NCI-H345 treated with DMSO at 0.1 percent for 48 hours (cell line): ENCODE results near the gene ZKSCAN1.
"Not testable (repeated sequence)": the region's sequence is repeated elsewhere in the genome, so short reads cannot be mapped to it uniquely, and the experiment has no call there.

ENCODE experiments used
- DNase-seq: peaks from one replicate; lab custom pipeline; 2025; ENCODE audit not compliant: unreplicated experiment; lab: John Stamatoyannopoulos, UW

The ZKSCAN1 gene

DNA sequence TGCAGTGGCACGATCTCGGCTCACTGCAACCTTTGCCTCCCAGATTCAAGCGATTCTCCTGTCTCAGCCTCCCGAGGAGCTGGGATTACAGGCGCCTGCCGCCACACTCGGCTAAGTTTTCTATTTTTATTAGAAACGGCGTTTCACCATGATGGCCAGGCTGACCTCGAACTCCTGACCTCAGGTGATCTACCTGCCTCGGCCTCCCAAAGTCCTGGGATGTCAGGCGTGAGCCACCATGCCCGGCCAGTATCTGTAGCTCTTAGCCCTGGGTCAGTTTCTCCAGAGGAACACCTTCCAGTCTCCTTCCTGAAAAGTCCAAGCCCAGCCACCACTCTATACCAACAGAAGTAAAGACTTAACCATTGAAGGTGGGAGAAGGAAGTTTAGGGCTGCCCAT, 15.2 kb upstream of the ZKSCAN1 start:
- no peak for DNase-seq

DNA sequence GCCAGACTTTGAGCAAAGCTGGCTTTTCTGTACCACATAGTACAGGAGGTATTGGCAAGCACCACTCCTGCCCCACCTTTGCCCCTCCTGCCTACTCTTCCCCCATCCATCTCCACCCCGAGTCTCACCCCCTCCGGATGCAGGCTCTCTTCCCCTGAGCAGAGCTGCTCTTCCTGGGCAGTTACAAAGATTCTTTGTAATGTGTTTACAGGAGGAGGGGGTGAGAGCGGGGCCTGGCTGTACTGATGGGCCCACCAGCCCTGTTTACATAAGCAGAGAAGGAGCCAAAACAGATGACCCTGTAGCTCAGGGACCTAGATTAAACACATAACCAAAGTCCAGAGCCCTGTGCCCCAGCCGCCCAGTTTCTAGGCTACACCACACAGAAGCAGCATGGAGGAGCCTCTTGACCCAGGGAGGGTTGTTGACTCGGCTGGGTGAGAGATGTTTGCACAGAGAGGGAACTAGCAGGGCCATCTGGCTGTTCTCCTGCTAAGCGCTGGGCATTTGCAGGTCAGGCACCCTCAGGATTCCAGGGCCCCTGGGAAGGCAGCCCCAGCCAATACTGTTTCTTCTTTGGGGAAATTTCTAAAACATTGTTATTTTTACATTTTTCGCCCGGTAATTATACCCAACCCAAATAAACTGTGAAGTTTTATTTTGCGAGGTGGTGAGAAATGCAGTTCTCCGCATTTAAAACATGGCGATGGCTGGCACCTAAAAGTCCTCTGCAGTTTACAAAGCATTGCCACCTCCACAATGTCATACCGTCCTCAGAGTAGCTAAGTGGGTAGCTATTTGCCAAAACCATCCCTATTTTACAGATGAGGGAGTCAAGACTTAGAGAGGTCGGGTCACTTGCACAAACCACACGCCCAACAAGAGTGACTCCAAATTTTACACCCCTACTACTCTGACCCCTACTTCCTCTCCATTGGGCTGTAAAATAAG, 11.4 kb upstream of the ZKSCAN1 start:
- DNase-seq, result no peak

DNA sequence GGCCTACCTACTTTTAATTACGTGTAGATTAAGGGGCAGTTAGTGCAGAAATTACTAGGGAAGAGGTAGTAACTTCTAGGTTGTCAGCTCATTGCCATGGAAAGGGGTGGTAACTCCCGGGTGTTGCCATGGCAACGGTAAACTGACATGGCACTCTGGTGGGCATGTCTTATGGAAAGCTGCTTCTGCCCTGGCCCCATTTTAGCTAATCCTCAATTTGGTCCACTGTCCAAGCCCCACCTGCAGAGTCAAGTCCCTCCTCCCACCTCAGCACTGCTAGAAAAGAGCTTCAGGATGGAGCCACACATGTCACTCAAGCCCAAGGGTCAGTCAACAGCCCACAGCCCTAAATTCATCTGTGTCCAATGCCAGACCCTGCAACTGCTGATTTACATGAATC, 7.5 kb upstream of the ZKSCAN1 start:
- no peak for DNase-seq

DNA sequence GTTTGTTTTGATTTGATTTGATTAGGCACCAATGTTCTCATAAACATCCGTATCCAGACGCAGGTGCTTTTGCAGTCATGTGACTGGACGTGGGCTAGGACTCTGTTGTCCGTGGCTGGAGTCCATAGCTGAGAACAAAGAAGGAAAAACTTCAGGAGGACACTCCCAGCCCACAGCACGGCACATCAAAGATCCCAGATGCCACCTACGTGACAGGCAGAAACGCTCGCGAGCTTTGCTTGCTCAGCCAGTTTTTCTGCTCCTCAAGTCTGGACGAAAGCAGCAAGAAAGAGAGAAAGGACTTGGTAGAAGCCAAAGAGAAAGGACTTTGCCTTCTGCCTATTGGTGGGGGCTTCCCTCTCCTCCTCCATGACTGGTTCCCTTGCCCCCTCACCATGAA, 6.9 kb upstream of the ZKSCAN1 start:
- no peak for DNase-seq

DNA sequence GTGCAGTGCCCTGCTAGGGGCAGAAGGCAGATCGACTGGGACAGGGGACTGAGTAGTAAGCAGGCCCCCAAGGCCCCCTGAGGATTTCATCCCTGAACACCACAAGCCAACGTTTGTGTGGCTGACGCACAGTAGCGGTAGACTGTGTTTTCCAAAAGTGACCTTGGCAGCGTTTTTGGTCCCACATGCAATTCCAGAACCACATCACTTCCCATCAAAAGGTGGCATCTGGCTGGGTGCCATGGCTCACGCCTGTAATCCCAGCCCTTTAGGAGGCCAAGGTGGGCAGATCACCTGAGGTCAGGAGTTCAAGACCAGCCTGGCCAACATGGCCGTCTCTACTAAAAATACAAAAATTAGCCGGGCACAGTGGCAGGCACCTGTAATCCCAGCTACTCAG, 5.4 kb upstream of the ZKSCAN1 start:
- DNase-seq, result not testable (repeated sequence)

DNA sequence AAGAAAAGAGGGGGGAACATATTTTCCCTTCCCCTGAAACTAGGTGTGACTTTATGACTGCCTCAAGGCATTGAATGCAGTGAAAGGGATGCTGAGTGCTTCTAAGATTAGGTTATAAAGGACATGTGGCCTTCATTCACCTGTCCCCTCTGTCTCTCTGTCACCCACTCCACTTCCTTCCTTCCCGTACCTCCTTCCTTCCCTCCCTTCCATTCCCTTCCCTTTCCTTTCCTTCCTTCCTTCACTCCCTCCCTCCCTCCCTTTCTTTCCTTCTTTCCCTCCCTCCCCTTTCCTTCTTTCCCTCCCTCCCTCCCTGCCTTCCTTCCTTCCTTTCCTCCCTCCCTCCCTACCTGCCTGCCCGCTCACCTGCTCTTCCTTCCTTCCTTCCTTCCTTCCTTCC, 4.5 kb upstream of the ZKSCAN1 start:
- no peak for DNase-seq

DNA sequence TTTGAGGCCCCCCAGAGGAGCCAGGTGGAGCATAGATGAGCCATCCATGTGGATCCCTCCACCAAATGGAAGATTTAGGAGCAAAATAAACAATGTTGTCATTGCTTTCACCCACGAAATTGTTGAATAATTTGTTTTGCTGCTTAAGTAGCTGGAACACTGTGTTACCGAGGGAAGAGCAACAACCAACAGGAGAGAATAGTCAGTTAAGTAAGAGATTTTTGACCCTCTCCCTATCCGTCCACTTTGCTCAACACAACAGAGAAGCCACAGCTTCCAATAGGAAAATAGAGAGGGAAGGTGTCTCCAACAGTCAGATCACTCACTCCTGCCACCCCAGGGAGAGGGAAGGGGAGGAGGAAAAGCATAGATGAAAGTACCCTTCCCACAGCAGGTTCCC, 3.9 kb upstream of the ZKSCAN1 start:
- no peak for DNase-seq

DNA sequence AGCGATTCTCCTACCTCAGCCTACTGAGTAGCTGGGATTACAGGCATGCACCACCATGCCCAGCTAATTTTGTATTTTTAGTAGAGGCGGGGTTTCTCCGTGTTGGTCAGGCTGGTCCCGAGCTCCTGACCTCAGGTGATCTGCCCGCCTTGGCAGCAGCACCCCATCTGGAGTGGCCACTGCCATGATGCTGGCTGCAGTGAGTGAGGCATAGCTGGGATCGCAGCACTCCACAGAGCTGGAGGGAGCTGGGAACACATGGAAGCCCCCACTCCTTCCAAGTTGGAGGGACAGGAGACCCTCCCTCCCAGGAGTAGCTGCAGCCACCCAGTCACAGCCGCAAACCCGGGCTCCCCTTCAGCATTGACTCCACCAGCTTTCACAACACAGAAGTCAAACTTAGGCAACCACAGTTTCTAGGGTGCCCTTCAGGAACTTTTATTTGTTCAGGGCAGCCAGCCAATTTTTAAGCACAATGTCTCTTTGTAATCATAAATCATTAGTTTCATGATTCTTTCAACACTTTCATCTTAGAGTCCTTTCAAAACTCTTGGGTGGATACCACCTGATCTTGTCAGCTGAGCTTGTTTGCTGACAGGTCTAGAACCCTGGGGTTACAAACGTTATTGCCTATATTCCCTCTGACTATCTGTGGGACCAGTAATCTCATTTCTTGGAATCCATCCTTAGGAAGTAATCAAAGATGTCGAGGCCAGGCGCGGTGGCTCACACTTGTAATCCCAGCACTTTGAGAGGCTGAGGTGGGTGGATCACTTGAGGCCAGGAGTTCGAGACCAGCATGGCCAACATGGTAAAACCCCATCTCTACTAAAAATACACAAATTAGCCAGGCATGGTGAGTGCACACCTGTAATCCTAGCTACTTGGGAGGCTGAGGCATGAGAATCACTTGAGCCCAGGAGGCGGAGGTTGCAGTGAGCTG, 2.7 kb upstream of the ZKSCAN1 start:
- not testable (repeated sequence) for DNase-seq

DNA sequence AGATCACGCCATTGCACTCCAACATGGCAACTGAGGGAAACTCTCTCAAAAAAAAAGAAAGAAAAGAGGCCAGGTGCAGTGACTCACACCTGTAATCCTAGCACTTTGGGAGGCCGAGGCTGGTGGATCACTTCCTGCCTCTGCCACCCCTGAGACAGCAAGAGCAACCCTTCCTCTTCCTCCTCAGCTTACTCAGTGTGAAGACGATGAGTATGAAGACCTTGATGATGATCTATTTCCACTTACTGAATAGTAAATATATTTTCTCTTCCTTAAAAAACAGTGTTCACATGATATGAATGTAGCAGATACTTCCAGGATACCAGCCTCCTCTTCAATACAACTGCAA, 2.1 kb upstream of the ZKSCAN1 start:
- DNase-seq, result no peak

DNA sequence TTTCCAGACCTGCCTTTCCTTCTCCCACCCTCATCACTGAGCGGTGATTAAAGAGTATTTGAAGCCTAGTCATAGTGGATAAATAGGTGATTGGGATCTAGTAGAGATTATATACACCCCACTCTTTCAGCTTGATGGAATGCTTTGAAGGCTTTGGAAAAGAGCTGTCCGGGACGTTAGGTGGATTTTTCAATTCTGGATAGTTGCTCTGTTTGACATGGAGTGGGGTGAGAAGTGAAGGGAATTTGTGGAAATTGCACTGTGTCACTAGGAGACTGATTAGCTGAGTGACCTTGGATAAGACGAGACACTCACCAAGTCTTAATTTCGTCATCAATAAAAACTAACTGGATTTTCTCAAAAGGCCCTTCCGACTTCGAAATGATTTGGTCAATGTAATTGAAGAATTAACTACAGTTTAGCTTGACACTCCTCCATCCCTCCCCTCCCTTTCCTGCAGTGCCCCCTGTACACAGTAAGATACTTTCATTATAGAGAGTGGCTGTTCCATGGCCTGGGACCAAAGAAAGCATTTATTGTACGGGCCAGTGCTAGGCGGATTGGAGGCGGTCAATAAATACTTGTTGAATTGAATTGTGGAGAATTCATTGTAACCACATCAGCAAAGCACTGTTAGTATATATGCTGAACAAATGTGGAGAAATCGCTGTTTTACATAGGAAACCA, 962 bp downstream of the ZKSCAN1 start:
- DNase-seq, result no peak

DNA sequence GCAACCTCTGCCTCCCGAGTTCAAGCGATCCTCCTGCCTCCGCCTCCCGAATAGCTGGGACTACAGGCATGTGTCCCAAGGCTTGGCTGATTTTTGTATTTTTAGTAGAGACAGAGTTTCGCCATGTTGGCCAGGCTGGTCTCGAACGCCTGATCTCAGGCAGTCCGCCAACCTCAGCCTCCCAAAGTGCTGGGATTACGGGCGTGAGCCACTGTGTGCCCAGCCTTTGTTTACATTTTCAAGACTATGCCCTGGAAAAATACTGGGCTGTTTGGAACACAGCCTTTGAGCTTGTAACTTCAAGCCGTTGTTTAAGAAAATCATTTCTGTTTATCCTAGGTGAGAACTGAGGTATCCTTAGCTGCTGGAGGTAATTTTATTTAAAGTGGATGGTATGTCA, 1.9 kb downstream of the ZKSCAN1 start:
- no peak for DNase-seq

DNA sequence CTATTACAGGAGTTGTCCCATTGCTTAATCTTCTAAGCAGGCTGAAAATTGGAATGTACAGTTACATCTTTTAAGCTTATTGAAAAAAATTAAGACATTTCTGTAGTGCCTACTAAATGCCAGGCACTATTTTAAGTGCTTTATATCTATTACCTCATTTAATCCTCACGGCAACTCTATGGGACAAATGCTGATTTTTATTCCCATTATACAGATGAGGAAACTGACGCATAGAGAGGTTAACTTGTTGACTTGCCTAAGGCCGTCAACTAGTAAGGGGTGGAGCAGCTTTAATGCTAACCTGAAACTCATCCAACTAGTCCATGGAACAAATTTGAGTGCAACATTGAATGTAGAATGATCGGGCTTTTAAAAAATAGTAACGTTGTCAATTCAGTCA, 2.5 kb downstream of the ZKSCAN1 start:
- DNase-seq, result no peak

DNA sequence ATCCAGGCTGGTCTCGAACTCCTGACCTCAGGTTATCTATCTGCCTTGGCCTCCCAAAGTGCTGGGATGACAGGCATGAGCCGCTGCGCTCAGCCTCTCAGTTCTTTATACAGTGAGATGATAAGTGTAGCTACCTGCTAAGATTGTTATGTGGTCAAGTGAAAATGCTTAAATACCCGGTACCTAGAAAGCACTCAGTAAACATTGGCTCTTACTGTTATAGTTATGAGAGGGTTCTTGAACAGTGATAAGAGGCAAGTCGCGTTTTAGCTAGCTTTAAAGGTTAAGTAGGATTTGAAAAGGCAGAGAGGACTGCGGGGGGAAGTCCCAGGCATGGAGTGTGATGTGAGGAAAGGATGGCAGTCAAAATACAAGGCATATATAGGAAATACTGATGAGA, 4.5 kb downstream of the ZKSCAN1 start:
- DNase-seq, result no peak

DNA sequence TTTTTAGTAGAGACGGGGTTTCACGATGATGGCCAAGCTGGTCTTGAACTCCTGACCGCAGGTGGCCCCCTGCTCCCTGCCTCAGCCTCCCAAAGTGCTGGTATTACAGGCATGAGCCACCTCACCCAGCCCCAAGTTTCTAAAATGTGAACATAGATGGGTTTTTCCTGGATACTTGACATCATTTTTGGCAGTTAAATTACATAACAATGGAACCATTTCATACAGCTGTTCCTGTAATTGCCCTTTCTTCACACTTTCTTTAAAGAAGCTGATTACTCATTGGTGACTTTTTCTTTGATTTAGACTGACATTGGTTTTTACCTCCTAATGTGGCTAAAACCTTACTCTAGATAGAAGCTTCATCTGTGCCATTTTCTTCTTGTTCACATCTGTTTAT, 5.9 kb downstream of the ZKSCAN1 start:
- no peak for DNase-seq

DNA sequence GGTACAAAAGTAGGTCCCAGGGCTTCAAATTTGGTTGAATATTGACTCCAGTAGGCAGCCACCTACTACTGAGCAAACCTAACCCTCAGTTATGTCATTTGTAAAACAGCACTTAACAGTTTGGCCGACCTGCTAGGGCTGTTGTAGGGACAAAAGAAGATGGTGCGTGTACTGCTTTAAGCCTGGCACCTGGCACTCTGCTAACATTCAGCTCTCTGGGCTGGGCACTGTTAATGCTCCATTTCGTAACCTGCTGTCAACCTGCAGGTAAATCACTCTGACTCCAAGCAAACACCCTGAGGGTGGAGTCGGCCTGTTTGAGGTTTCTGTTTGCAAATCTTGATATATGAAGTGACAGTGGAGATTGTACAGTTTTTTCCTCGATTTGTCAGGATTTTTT, 7.2 kb downstream of the ZKSCAN1 start:
- no peak for DNase-seq

DNA sequence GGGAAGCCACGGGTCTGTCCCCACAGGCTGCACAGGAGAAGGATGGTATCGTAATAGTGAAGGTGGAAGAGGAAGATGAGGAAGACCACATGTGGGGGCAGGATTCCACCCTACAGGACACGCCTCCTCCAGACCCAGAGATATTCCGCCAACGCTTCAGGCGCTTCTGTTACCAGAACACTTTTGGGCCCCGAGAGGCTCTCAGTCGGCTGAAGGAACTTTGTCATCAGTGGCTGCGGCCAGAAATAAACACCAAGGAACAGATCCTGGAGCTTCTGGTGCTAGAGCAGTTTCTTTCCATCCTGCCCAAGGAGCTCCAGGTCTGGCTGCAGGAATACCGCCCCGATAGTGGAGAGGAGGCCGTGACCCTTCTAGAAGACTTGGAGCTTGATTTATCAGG, 8.1 kb downstream of the ZKSCAN1 start:
- DNase-seq, result no peak

DNA sequence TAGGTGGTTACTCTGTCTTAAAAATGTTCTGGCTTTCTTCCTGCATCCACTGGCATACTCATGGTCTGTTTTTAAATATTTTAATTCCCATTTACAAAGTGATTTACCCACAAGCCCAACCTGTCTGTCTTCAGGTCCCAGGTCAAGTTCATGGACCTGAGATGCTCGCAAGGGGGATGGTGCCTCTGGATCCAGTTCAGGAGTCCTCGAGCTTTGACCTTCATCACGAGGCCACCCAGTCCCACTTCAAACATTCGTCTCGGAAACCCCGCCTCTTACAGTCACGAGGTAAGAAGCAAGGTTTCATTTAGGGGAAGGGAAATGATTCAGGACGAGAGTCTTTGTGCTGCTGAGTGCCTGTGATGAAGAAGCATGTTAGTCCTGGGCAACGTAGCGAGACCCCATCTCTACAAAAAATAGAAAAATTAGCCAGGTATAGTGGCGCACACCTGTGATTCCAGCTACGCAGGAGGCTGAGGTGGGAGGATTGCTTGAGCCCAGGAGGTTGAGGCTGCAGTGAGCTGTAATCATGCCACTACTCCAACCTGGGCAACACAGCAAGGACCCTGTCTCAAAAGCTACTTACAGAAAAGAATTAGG, 8.7 kb downstream of the ZKSCAN1 start:
- DNase-seq, result no peak

DNA sequence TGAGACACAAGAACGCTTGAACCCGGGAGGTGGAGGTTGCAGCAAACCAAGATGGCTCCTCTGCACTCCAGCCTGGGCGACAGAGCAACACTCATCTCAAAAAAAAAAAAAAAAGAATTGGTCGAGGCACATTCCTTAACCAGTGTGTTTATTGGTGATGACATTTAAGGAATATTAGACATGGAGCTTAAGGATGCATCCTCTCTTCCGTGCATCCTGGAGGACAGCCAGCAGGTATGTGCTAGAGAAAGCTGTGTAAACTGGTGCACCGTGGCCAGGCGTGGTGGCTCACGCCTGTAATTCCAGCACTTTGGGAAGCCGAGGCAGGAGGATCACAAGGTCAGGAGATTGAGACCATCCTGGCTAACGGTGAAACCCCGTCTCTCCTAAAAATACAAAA, 11.8 kb downstream of the ZKSCAN1 start:
- DNase-seq, result no peak

DNA sequence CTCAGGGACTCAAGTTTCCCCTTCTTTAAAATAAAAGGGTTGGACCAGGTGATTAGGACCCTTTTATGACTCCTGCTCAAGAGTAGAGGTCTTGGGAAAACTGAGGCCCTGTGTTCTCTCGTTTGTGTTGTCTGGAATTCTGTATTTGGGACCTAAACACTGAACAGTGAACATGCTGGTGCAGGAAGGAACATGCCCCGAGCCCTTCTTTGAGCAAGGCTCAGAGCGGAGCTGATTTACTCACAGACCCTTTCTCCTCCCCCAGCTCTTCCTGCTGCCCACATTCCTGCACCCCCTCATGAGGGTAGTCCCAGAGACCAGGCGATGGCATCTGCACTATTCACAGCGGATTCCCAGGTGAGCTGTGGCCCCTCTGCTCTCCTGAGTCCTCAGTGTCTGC, 14.2 kb downstream of the ZKSCAN1 start:
- DNase-seq, result no peak

DNA sequence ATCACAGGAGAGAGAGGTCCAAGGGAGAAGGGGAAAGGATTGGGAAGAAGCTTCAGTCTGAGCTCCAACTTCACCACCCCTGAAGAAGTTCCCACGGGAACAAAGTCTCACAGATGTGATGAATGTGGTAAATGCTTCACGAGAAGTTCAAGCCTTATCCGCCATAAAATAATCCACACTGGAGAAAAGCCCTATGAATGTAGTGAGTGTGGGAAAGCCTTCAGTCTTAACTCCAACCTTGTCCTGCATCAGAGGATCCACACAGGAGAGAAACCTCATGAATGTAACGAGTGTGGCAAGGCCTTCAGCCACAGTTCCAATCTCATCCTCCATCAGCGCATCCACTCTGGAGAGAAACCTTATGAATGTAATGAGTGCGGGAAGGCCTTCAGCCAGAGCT, 18.1 kb downstream of the ZKSCAN1 start:
- DNase-seq, result no peak

DNA sequence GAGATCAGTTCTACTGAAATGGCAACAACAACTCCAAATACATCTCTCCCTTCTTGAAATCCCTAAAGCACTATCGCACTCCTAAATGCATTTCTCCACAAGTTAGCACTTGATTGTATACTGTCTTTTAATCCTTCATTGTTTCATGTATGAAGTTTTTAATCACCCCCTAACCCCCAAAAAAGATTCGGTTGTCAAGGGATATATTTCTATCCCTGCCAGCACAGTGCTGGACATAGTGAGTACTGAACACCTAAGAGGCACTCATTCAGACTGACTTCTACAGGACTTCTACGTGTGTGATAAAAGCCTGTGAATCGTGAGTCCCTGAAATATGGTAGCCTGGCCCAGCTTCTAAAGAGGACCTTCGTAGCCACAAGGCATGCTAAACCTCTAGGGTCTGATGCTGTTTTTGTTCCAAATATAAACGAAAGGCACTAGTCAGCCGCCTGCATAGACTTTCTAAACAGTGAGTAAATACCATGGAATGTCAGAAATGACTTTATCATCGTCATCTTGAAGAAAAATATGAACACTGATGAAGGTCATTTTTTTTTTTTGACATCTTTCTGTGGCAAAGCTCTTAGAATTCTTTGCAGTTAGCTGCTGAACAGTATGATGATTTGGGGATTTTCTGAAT, 19.6 kb downstream of the ZKSCAN1 start:
- DNase-seq, result no peak
